Breast epithelium (tissue), 4 donors: ENCODE data around the gene ERMP1. TPM values are rescaled to one million over a fixed set of nuclear protein-coding genes. Genes with fewer than 3 reads are reported as not detected.

ENCODE experiments used
- DNase-seq, 2 donors: peaks; one replicate each; pipeline ENCODE4 v3.0.0-alpha.2; 2019; ENCODE audit warnings: low spot score in 2 of 2
- H3K27ac ChIP-seq, 2 donors: fragments of 200-600 bp; sonication (generic) in 1 of 2; one replicate each; pipeline ENCODE4 v1.5.1; 2016 to 2019; ENCODE audit warnings: mild to moderate bottlenecking in 1 of 2
- H3K27me3 ChIP-seq, 2 donors: fragments of 200-600 bp; sonication (generic) in 1 of 2; one replicate each; pipeline versions ENCODE4 v1.5.1 to v1.6.0; 2017 to 2019; ENCODE audit warnings: control low read depth in 1 of 2, mild to moderate bottlenecking in 1 of 2
- H3K36me3 ChIP-seq: fragments of 200-600 bp; one replicate; pipeline ENCODE4 v1.5.1; 2019
- H3K4me1 ChIP-seq, 2 donors: fragments of 200-600 bp; sonication (generic); one replicate each; pipeline ENCODE4 v1.5.1; 2016 to 2019; ENCODE audit warnings: control low read depth in 1 of 2
- H3K4me3 ChIP-seq, 3 donors: fragments of 200-600 bp; sonication (generic); 1 replicate in 2 of 3; 2 replicates in 1 of 3; pipeline ENCODE4 v1.5.1; 2016 to 2019; ENCODE audit warnings: mild to moderate bottlenecking in 3 of 3, moderate library complexity in 2 of 3
- H3K9me3 ChIP-seq, 2 donors: fragments of 200-600 bp; sonication (generic) in 1 of 2; one replicate each; pipeline ENCODE4 v1.5.1; 2016 to 2019; ENCODE audit warnings: control low read depth in 1 of 2
- CTCF ChIP-seq, 3 donors: fragments of 450-650 bp; IDR thresholded peaks; one replicate each; pipeline ENCODE4 v1.5.1; 2016 to 2017; ENCODE audit warnings: antibody characterized with exemption in 3 of 3, mild to moderate bottlenecking in 3 of 3, moderate library complexity in 3 of 3
- POLR2A ChIP-seq: fragments of 450-650 bp; IDR thresholded peaks from one replicate; pipeline ENCODE4 v1.6.1; 2016; ENCODE audit warnings: antibody characterized with exemption, mild to moderate bottlenecking, moderate library complexity
- POLR2AphosphoS5 ChIP-seq, 3 donors: sonication (generic); formaldehyde crosslinking; IDR thresholded peaks; one replicate each; pipeline ENCODE4 v1.6.1; 2017; ENCODE audit warnings: antibody characterized with exemption in 3 of 3
- intact Hi-C: fragments of 100-400 bp; cut with DNase I; formaldehyde crosslinking; loops from one replicate; pipeline ENCODE4 v1.15.1; 2023; ENCODE audit warnings: low total_unique reads
- total RNA-seq, 3 donors: library from RNA; depleted of rRNA; stranded (reverse); fragments of >200 nt; gene quantifications; one replicate each; pipeline ENCODE4 v1.1.0, GENCODE V29; 2016

Gene ERMP1
- total RNA-seq, 3 donors from 2014 or later = 12.6 to 39.2 (median 34.1) TPM

- no peaks in the 10 kb centered on the region for H3K27me3 ChIP-seq
- no peak overlapping the region for H3K4me3 ChIP-seq
- no peaks in the 10 kb centered on the region for H3K36me3 ChIP-seq
- TF ChIP-seq CTCF (IDR thresholded peaks at IDR 0.05) (no peak), POLR2AphosphoS5 (IDR thresholded peaks at IDR 0.05) (no peak), POLR2A (no peak)
- H3K4me1 ChIP-seq = no peaks in the 10 kb centered on the region
- intact Hi-C loops = no loop called here
- H3K9me3 ChIP-seq = no peaks in the 10 kb centered on the region
- no peak for DNase-seq
- no peak overlapping the region for H3K27ac ChIP-seq
These were observed 13.7 kb downstream of the ERMP1 start for GRCh38 chr9:5819174-5819573.

- DNase-seq = no peak
- no peak overlapping the region for H3K27ac ChIP-seq
- H3K27me3 ChIP-seq = no peaks in the 10 kb centered on the region
- intact Hi-C loops = no loop called here
- H3K4me3 ChIP-seq = no peak overlapping the region
- H3K36me3 ChIP-seq = no peaks in the 10 kb centered on the region
- TF ChIP-seq POLR2A (no peak), POLR2AphosphoS5 (IDR thresholded peaks at IDR 0.05) (no peak), CTCF (IDR thresholded peaks at IDR 0.05) (no peak)
- H3K4me1 ChIP-seq = no peaks in the 10 kb centered on the region
- H3K9me3 ChIP-seq = no peaks in the 10 kb centered on the region
These were observed 14.3 kb downstream of the ERMP1 start for GRCh38 chr9:5818424-5819142.

DNA sequence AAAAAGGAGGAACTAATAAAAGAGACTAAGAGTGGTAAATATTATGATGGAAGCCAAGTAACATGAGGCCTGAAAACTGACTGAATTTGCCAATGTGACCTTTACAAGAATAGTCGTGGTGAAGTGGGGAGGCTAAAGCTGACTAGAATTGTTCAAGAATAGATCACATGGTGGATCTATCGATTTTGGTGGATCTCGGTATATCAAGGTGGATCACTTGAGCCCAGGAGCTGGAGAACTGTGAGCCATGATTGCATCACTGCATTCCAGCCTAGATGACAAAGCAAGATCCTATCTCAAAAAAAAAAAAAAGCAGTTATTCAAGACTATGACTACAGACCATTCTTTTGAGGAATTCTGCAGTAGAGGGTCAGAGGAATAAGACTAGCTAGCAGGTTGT, 15.1 kb downstream of the ERMP1 start:
- H3K4me3 ChIP-seq = no peak overlapping the region
- intact Hi-C loops = no loop called here
- H3K27me3 ChIP-seq = no peaks in the 10 kb centered on the region
- TF ChIP-seq POLR2A = no peak
- no peak for TF ChIP-seq POLR2AphosphoS5 (IDR thresholded peaks at IDR 0.05)
- no peak for TF ChIP-seq CTCF (IDR thresholded peaks at IDR 0.05)
- no peak overlapping the region for H3K27ac ChIP-seq
- no peak for DNase-seq
- H3K9me3 ChIP-seq = no peaks in the 10 kb centered on the region
- no peaks in the 10 kb centered on the region for H3K4me1 ChIP-seq
- no peaks in the 10 kb centered on the region for H3K36me3 ChIP-seq

GRCh38 chr9:5815461-5815860, 17.5 kb downstream of the ERMP1 start:
- Histone ChIP-seq H3K27me3 (no peaks in the 10 kb centered on the region), H3K4me3 (no peak overlapping the region), H3K36me3 (no peaks in the 10 kb centered on the region), H3K4me1 (no peaks in the 10 kb centered on the region), H3K27ac (no peak overlapping the region), H3K9me3 (no peaks in the 10 kb centered on the region)
- no peak for DNase-seq
- intact Hi-C loops = no loop called here
- TF ChIP-seq POLR2AphosphoS5 (IDR thresholded peaks at IDR 0.05) = no peak
- no peak for TF ChIP-seq POLR2A
- no peak for TF ChIP-seq CTCF (IDR thresholded peaks at IDR 0.05)

GRCh38 chr9:5813824-5814223, 19.1 kb downstream of the ERMP1 start:
- no peak overlapping the region for H3K27ac ChIP-seq
- H3K4me3 ChIP-seq = no peak overlapping the region
- no peak for TF ChIP-seq CTCF (IDR thresholded peaks at IDR 0.05)
- no peak for TF ChIP-seq POLR2AphosphoS5 (IDR thresholded peaks at IDR 0.05)
- TF ChIP-seq POLR2A = no peak
- no peaks in the 10 kb centered on the region for H3K9me3 ChIP-seq
- intact Hi-C loops = no loop called here
- no peaks in the 10 kb centered on the region for H3K4me1 ChIP-seq
- no peak for DNase-seq
- H3K36me3 ChIP-seq = no peaks in the 10 kb centered on the region
- no peaks in the 10 kb centered on the region for H3K27me3 ChIP-seq
